H1 (cell line): ENCODE measurements around the gene HOXC11. TPM values are rescaled to one million over a fixed set of nuclear protein-coding genes. Genes with fewer than 3 reads are reported as not detected.
A peak's percentile ranks its signal among the peaks of the same experiment; 100 is the strongest.

Source experiments
- BRCA1 ChIP-seq: IDR thresholded peaks from 2 replicates; pipeline ENCODE4 v1.6.1; 2012; ENCODE audit warnings: low read depth, low read length, improper control_type of control experiment
- CBX8 ChIP-seq: fragments of 300-800, 300-1000 bp; sonication (generic); IDR thresholded peaks from 2 replicates; pipeline ENCODE4 v1.7.1; 2016; ENCODE audit warnings: low read depth, low read length, borderline replicate concordance
- CHD1 ChIP-seq: IDR thresholded peaks from 2 replicates; pipeline ENCODE4 v1.6.1; 2012; ENCODE audit warnings: low read depth, low read length, improper control_type of control experiment
- CTBP2 ChIP-seq: IDR thresholded peaks from 2 replicates; pipeline ENCODE4 v1.7.0; 2011; ENCODE audit warnings: borderline replicate concordance, mild to moderate bottlenecking, moderate library complexity, mixed read lengths, low read length; ENCODE audit not compliant: insufficient read depth, insufficient read length
- CTCF ChIP-seq, 3 experiments: IDR thresholded peaks; 1 replicate in 2 of 3; 2 replicates in 1 of 3; pipeline versions ENCODE4 v1.5.1 to v1.6.1; 2011; ENCODE audit warnings: low read length in 3 of 3, mild to moderate bottlenecking in 3 of 3, inconsistent platforms in 2 of 3, low read depth in 1 of 3, moderate library complexity in 1 of 3; ENCODE audit not compliant: insufficient read depth in 1 of 3; ENCODE audit errors: control extremely low read depth in 1 of 3
- HDAC2 ChIP-seq, 2 experiments: fragments of 300-600 bp in 1 of 2; sonication (generic) in 1 of 2; IDR thresholded peaks; 2 replicates each; pipeline ENCODE4 v1.6.1; 2011 to 2012; ENCODE audit warnings: low read depth in 2 of 2, low read length in 2 of 2, mild to moderate bottlenecking in 2 of 2, moderate library complexity in 2 of 2, borderline replicate concordance in 1 of 2, inconsistent platforms in 1 of 2
- JUN ChIP-seq: IDR thresholded peaks from 2 replicates; pipeline ENCODE4 v1.6.1; 2011; ENCODE audit warnings: low read depth, mild to moderate bottlenecking, improper control_type of control experiment, low read length
- KDM5A ChIP-seq: fragments of 200-600 bp; IDR thresholded peaks from 2 replicates; pipeline ENCODE4 v1.7.1; 2012; ENCODE audit warnings: mild to moderate bottlenecking, low read length, inconsistent platforms, mixed read lengths
- MAFK ChIP-seq: IDR thresholded peaks from 2 replicates; pipeline ENCODE4 v1.6.1; 2012; ENCODE audit warnings: low read depth, mild to moderate bottlenecking, improper control_type of control experiment, low read length
- MAX ChIP-seq: IDR thresholded peaks from 2 replicates; pipeline ENCODE4 v1.6.1; 2012; ENCODE audit warnings: inconsistent platforms
- NANOG ChIP-seq: IDR thresholded peaks from 2 replicates; pipeline ENCODE4 v1.6.1; 2011; ENCODE audit warnings: low read length, low read depth, mild to moderate bottlenecking, inconsistent platforms; ENCODE audit not compliant: insufficient read depth, poor library complexity, severe bottlenecking
- NRF1 ChIP-seq: IDR thresholded peaks from 2 replicates; pipeline ENCODE4 v1.6.1; 2011; ENCODE audit warnings: mild to moderate bottlenecking, low read depth, low read length, improper control_type of control experiment
- PHF8 ChIP-seq: fragments of 200-600 bp; sonication (generic); conservative IDR thresholded peaks from 2 replicates; pipeline ENCODE4 v1.7.1; 2012; ENCODE audit warnings: low read depth, mild to moderate bottlenecking, inconsistent platforms, low read length, moderate library complexity
- RBBP5 ChIP-seq: IDR thresholded peaks from 2 replicates; pipeline ENCODE4 v1.7.1; 2012; ENCODE audit warnings: low read depth, mild to moderate bottlenecking, inconsistent platforms, low read length, moderate library complexity, borderline replicate concordance
- RFX5 ChIP-seq: IDR thresholded peaks from 2 replicates; pipeline ENCODE4 v1.6.1; 2011; ENCODE audit warnings: low read depth, low read length, improper control_type of control experiment, borderline replicate concordance
- RNF2 ChIP-seq: fragments of 200-900, 300-1000 bp; sonication (generic); IDR thresholded peaks from 2 replicates; pipeline ENCODE4 v1.7.1; 2016; ENCODE audit warnings: borderline replicate concordance, low read depth, mild to moderate bottlenecking, antibody characterized with exemption, low read length; ENCODE audit not compliant: poor library complexity, severe bottlenecking; ENCODE audit errors: missing control alignments
- SIX5 ChIP-seq: IDR thresholded peaks from 2 replicates; pipeline ENCODE4 v1.6.1; 2011; ENCODE audit warnings: mild to moderate bottlenecking, low read depth, low read length
- SP2 ChIP-seq: IDR thresholded peaks from 2 replicates; pipeline ENCODE4 v1.6.1; 2012; ENCODE audit warnings: mild to moderate bottlenecking, low read length, inconsistent platforms
- SP4 ChIP-seq: IDR thresholded peaks from 2 replicates; pipeline ENCODE4 v1.6.1; 2012; ENCODE audit warnings: low read length, inconsistent platforms
- SRF ChIP-seq: IDR thresholded peaks from 2 replicates; pipeline ENCODE4 v1.6.1; 2011; ENCODE audit warnings: mild to moderate bottlenecking, low read depth, low read length, moderate library complexity
- TCF12 ChIP-seq: IDR thresholded peaks from 2 replicates; pipeline ENCODE4 v1.6.1; 2011; ENCODE audit warnings: low read depth, mild to moderate bottlenecking, low read length
- YY1 ChIP-seq: IDR thresholded peaks from 2 replicates; pipeline ENCODE4 v1.6.1; 2011; ENCODE audit warnings: low read depth, mild to moderate bottlenecking, low read length
- polyA plus RNA-seq, 7 experiments: library from polyadenylated mRNA; depleted of rRNA in 3 of 7; stranded (reverse) in 5 of 7; unstranded in 2 of 7; fragments of >200 nt in 5 of 7; fragments of 200-250 nt in 2 of 7; gene quantifications; 1 replicate in 5 of 7; 2 replicates in 1 of 7; 4 replicates in 1 of 7; pipeline versions ENCODE4 v1.2.1 to v1.2.3, GENCODE V29; 2011 to 2013; ENCODE audit warnings: missing spikeins in 2 of 7, mixed read lengths in 2 of 7
- total RNA-seq: library from RNA; stranded (reverse); fragmentation: NEBNext Ultra II Directional; extraction: Animal tissue kit (Norgen Biotek cat#: 25700); gene quantifications from 2 replicates; pipeline ENCODE4 v1.2.1, GENCODE V29; 2021

HOXC11 gene
- total and polyA plus RNA-seq, 2 of the 8 experiments (the other 6 are each of a cell fraction or from before 2014, with no cell fraction given): not detected

- TF ChIP-seq PHF8 (no peak), SIX5 (no peak), NRF1 (no peak), SRF (no peak), CHD1 (no peak), MAFK (no peak), CTBP2 (no peak), SP4 (no peak), YY1 (no peak), CBX8 (no peak; the same call in 1 of the 2 replicates), HDAC2 (IDR thresholded peaks at IDR 0.05; ENCODE audit: borderline replicate concordance in 1 of 2, low read depth in 2 of 2, low read length in 2 of 2) (no peak), TCF12 (no peak), RNF2 (peak; percentile 74), RFX5 (no peak), NANOG (no peak), SP2 (no peak), CTCF (IDR thresholded peaks at IDR 0.05; ENCODE audit: control extremely low read depth in 1 of 3, insufficient read depth in 1 of 3, low read depth in 1 of 3, low read length in 3 of 3) (no peak), BRCA1 (no peak), MAX (no peak), KDM5A (no peak), JUN (no peak), RBBP5 (no peak)
Measured at GRCh38 chr12:54010972-54011664, 38.2 kb downstream of the HOXC11 start (continued).
